Measurements from ENCODE around the gene NLRP6. TPM values are rescaled to one million over a fixed set of nuclear protein-coding genes. Genes with fewer than 3 reads are reported as not detected.
"Not testable (repeated sequence)": the region's sequence is repeated elsewhere in the genome, so short reads cannot be mapped to it uniquely, and the experiment has no call there.

Gene NLRP6
- polyA plus RNA-seq (2012; ENCODE audit: missing spikeins) = not detected

DNA sequence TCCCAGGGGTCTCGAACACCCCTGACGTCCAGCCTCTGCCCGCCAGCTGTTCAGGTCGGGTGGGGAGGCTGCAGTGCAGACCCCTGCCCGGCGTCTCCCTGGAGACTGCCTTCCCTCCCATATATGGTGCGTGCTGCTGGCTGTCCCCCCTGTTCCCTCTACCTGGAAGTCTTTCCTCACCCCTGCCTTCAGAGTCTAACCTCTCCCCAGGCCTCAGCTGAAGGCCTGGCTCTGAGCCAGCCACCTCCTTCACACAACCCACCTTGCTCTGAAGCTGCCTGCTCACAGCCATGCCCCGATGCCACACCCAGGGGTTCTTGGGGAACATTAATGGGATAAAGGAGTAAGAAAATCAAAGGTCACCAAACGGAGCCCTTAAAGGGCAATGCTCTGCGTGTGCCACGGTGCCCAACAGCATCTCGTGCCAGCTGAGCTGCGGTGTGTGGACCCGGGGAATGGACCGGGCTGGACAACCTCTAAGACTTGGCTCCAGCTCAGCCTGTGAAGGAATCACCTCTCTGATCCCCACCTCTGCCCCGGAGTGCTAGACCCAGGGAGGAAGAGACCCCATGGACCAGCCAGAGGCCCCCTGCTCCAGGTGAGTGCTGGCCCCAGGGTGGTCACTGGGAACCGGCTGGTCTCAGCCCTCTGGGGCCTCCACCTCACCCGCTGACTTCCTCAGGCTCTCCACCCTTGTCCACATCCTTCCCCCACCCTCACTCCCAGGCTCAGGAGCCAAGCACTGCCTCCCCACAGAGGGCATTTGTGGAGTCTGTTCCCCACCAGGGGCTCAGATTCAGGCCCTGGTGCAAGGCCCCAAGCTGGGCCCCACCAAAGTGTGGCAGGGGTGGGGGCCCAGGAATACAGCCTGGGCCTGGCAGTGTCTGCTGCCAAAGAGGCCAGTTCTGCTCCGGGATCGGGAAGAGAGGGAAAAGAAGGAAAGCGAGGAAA is at the start of gene NLRP6:
TSS of gene NLRP6 (plus strand) at position 407 of the 951 bp plus-strand sequence. CDS start at position 570, 163 bp downstream.
- DNase-seq (ENCODE audit: insufficient read length) (peak; percentile 13), FAIRE-seq (no peak)
- TF ChIP-seq POLR2A (IDR thresholded peaks at IDR 0.05; ENCODE audit: low read depth, low read length) (no peak), POLR2AphosphoS5 (IDR thresholded peaks at IDR 0.05; ENCODE audit: low read depth, low read length) (no peak), TAF1 (IDR thresholded peaks at IDR 0.05; ENCODE audit: borderline replicate concordance, low read depth, low read length) (no peak)

DNA sequence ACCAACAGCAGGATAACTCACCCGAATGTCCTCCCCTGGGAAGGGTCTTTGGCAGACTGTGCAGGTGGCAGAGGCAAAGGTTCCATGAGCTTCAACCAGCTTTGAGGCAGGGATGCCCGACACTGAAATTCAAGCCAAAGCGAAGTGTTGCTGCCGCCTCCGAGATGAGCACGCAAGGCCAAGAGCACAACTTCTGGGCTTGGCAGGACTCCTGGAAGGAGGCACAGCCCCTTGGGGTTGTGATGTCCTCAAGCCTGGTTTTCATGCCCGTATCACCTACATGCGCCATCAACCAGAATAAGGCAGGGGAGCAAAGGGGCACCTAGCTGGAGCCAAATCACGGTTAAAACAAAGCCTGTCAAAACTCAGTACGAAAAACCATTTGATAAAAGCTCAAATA is 47.8 kb upstream of the NLRP6 start:
- no peak for TF ChIP-seq POLR2A (IDR thresholded peaks at IDR 0.05; ENCODE audit: low read depth, low read length)
- no peak for TF ChIP-seq POLR2AphosphoS5 (IDR thresholded peaks at IDR 0.05; ENCODE audit: low read depth, low read length)
- TF ChIP-seq TAF1 (IDR thresholded peaks at IDR 0.05; ENCODE audit: borderline replicate concordance, low read depth, low read length) = no peak
- FAIRE-seq (no peak), DNase-seq (ENCODE audit: insufficient read length) (no peak)

GRCh38 chr11:232783-233565 is 45.2 kb upstream of the NLRP6 start:
- TF ChIP-seq TAF1 (IDR thresholded peaks at IDR 0.05; ENCODE audit: borderline replicate concordance, low read depth, low read length) (no peak), POLR2A (IDR thresholded peaks at IDR 0.05; ENCODE audit: low read depth, low read length) (no peak), POLR2AphosphoS5 (IDR thresholded peaks at IDR 0.05; ENCODE audit: low read depth, low read length) (no peak)
- no peak for DNase-seq (ENCODE audit: insufficient read length)
- FAIRE-seq = no peak

DNA sequence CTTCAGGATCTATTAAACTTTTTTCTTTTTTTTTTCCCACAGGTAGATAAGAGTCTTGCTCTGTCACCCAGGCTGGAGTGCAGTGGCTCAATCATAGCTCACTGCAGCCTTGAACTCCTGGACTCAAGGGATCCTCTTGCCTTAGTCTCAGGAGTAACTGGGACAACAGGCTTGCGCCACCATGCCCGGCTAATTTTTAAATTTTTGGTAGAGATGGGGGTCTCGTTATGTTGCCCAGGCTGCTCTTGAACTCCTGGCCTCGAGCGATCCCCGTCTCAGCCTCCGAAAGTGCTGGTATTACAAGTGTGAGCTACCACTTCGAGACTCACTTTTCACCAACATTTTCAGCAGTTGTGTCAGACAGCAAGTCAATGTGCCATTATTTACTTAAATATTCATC is 43.0 kb upstream of the NLRP6 start:
- no peak for DNase-seq (ENCODE audit: insufficient read length)
- FAIRE-seq = no peak
- TF ChIP-seq POLR2AphosphoS5 (IDR thresholded peaks at IDR 0.05; ENCODE audit: low read depth, low read length) (no peak), TAF1 (IDR thresholded peaks at IDR 0.05; ENCODE audit: borderline replicate concordance, low read depth, low read length) (no peak), POLR2A (IDR thresholded peaks at IDR 0.05; ENCODE audit: low read depth, low read length) (no peak)

GRCh38 chr11:235609-235996 is 42.6 kb upstream of the NLRP6 start:
- TF ChIP-seq POLR2AphosphoS5 (IDR thresholded peaks at IDR 0.05; ENCODE audit: low read depth, low read length) = no peak
- DNase-seq (ENCODE audit: insufficient read length) (no peak), FAIRE-seq (peak; percentile 74)

DNA sequence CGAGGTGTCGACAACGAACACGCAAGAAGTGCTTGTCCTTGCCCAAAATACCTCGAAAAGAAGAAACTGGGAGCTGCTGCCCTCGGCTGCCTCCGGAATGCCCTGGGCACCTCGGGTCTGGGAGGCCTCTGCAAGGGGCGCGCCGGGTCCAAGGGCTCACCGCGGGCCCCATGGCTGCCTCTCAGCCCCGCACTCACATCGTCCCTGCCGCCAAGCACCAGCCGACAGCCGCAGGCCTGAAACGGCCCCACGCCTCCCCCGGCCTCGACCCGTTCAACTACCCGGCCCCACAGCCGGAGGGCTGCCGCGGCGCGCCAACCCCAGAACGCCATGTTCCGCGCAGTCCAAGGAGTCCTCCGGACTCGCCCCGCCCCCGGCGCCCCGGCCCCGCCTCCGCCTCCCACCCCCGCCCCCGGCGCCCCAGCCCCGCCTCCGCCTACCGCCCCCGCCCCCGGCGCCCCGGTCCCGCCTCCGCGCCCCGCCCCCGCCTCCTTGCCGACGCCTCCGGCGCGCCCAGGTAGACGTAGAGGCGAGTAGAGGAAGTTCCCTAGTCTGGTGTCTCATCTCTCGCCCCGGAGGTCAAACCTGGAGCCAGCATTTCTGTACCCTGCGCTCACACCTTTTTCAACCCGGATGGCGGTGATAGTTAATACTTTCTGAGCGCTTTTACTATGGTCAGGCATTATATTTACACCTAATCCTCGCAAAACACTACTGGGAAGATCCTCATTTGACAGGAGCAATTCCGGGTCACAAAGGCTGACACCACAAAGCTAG is 42.0 kb upstream of the NLRP6 start, which contains the start of gene SIRT3:
TSS of gene SIRT3 (minus strand) at position 346 of the 777 bp plus-strand sequence. CDS start at position 332, 14 bp downstream.
- FAIRE-seq = no peak

GRCh38 chr11:236774-237767 is 41.1 kb upstream of the NLRP6 start, which contains the start of gene PSMD13:
TSS of gene PSMD13 (plus strand) at chr11:236976. CDS start at chr11:237050, 74 bp downstream.
- TF ChIP-seq TAF1 (IDR thresholded peaks at IDR 0.05; ENCODE audit: borderline replicate concordance, low read depth, low read length) = peak; percentile 88
- TF ChIP-seq POLR2AphosphoS5 (IDR thresholded peaks at IDR 0.05; ENCODE audit: low read depth, low read length) = peak; percentile 78; the same call in 1 of the 2 replicates
- peak; percentile 84; the same call in 1 of the 2 replicates for TF ChIP-seq POLR2A (IDR thresholded peaks at IDR 0.05; ENCODE audit: low read depth, low read length)
- peak; percentile 92 for DNase-seq (ENCODE audit: insufficient read length)
- FAIRE-seq = peak; percentile 98

More for the DNA sequence above, 42.0 kb upstream of the NLRP6 start, which contains the start of gene SIRT3:
- TF ChIP-seq TAF1 (IDR thresholded peaks at IDR 0.05; ENCODE audit: borderline replicate concordance, low read depth, low read length) = peak; percentile 80
- peak; percentile 44; the same call in 1 of the 2 replicates for TF ChIP-seq POLR2AphosphoS5 (IDR thresholded peaks at IDR 0.05; ENCODE audit: low read depth, low read length)
- peak; percentile 64; the same call in 1 of the 2 replicates for TF ChIP-seq POLR2A (IDR thresholded peaks at IDR 0.05; ENCODE audit: low read depth, low read length)
- peak; percentile 92 for DNase-seq (ENCODE audit: insufficient read length)

GRCh38 chr11:238346-238745 is 39.9 kb upstream of the NLRP6 start:
- DNase-seq (ENCODE audit: insufficient read length) = not testable (repeated sequence)
- peak; percentile 64 for FAIRE-seq

DNA sequence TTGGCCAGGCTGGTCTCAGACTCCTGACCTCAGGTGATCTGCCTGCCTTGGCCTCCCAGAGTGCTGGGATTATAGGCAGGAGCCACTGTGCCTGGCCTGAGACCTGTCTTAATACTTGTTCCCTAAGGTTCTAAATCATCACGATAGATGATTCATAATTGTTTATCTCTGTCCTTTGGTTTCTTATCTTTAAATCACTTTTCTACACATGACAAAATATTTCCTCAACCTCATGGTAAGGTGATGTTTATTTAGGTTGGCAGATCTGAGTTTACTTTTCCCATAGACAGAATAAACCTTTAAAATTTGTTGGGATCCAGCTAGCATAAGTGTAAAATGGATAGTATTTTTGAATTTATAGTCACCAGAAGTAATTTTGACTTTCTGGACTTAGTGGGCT is 37.9 kb upstream of the NLRP6 start:
- TF ChIP-seq POLR2A (IDR thresholded peaks at IDR 0.05; ENCODE audit: low read depth, low read length) (no peak), POLR2AphosphoS5 (IDR thresholded peaks at IDR 0.05; ENCODE audit: low read depth, low read length) (no peak), TAF1 (IDR thresholded peaks at IDR 0.05; ENCODE audit: borderline replicate concordance, low read depth, low read length) (no peak)
- no peak for DNase-seq (ENCODE audit: insufficient read length)
- FAIRE-seq = no peak

DNA sequence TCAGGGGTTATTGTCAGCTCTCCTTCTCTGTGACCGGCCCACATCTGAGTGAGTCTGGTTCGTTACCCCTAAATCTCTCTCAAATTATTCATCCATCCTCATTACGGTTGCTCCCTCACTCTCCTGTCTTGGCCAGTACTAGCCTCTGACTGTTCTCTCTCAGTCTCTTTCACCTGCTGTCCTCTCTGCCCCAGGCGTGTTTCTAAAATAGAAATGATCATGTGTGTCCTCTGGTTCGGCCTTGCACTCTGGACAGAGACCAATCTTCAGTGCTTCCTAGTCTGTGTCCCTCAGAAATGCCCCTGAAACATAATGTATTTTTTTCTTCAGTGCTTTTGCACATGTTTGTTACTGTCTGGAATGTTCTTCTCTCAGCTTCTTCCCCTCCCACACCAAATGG is 36.6 kb upstream of the NLRP6 start:
- DNase-seq (ENCODE audit: insufficient read length) (no peak), FAIRE-seq (no peak)
- TF ChIP-seq POLR2AphosphoS5 (IDR thresholded peaks at IDR 0.05; ENCODE audit: low read depth, low read length) = no peak
- TF ChIP-seq TAF1 (IDR thresholded peaks at IDR 0.05; ENCODE audit: borderline replicate concordance, low read depth, low read length) = no peak
- no peak for TF ChIP-seq POLR2A (IDR thresholded peaks at IDR 0.05; ENCODE audit: low read depth, low read length)

Data from GM12892 (cell line).